IMR-90 (cell line): ENCODE results near the gene PXK. TPM values are rescaled to one million over a fixed set of nuclear protein-coding genes. Genes with fewer than 3 reads are reported as not detected.
A peak's percentile ranks its signal among the peaks of the same experiment; 100 is the strongest.

Experiments used
- ATAC-seq: fragments of 200-7000 bp; cut with Tn5 transposase; 2 replicates; pipeline ENCODE4 v1.9.1; 2020; ENCODE audit warnings: low read depth, mild to moderate bottlenecking, moderate library complexity
- BruUV-seq: library from RNA; stranded (reverse); fragments of 400-500 nt; replicated peaks from 2 replicates; lab custom pipeline; 2021; lab: Mats Ljungman, UMichigan
- CTCF ChIA-PET: fragments of 300-600 bp; formaldehyde crosslinking; extraction: SDS; loops from one replicate; lab custom pipeline; 2021; ENCODE audit warnings: antibody characterized with exemption; lab: Yijun Ruan, JAX
- POLR2A ChIA-PET: fragments of 300-600 bp; sonication (Branson Sonifier 250); formaldehyde crosslinking; loops from one replicate; lab custom pipeline; 2022; ENCODE audit warnings: antibody characterized with exemption; ENCODE audit not compliant: unreplicated experiment; lab: Charles Lee
- DNase-seq: peaks from one replicate; pipeline ENCODE4 v3.0.0; 2013
- H2AFZ ChIP-seq: replicated peaks from 2 replicates; pipeline ENCODE3; 2013; ENCODE audit warnings: low read length, mild to moderate bottlenecking; ENCODE audit not compliant: poor library complexity
- H2AK5ac ChIP-seq: 2 replicates; pipeline ENCODE4 v1.6.1; 2013; ENCODE audit warnings: low read depth, low read length, inconsistent platforms
- H2AK9ac ChIP-seq: replicated peaks from 2 replicates; pipeline ENCODE3; 2013; ENCODE audit warnings: mild to moderate bottlenecking, low read depth, low read length, moderate library complexity; ENCODE audit not compliant: poor library complexity
- H2BK120ac ChIP-seq: 2 replicates; pipeline ENCODE4 v1.6.1; 2013; ENCODE audit warnings: low read depth, low read length, inconsistent platforms
- H2BK15ac ChIP-seq: 3 replicates; pipeline ENCODE4 v1.6.1; 2013; ENCODE audit warnings: low read depth, low read length, inconsistent platforms
- H2BK20ac ChIP-seq: 2 replicates; pipeline ENCODE4 v1.6.1; 2013; ENCODE audit warnings: low read depth, mild to moderate bottlenecking, inconsistent platforms, low read length, moderate library complexity
- H2BK5ac ChIP-seq: 2 replicates; pipeline ENCODE4 v1.6.1; 2013; ENCODE audit warnings: mild to moderate bottlenecking, low read depth, low read length, inconsistent platforms; ENCODE audit not compliant: poor library complexity, severe bottlenecking
- H3K14ac ChIP-seq: replicated peaks from 2 replicates; pipeline ENCODE4 v1.6.1; 2013; ENCODE audit warnings: low read depth, low read length, inconsistent platforms
- H3K18ac ChIP-seq: 2 replicates; pipeline ENCODE4 v1.6.1; 2013; ENCODE audit warnings: low read depth, low read length, control low read depth
- H3K23ac ChIP-seq: 2 replicates; pipeline ENCODE4 v1.6.1; 2013; ENCODE audit warnings: low read depth, low read length, inconsistent platforms
- H3K27ac ChIP-seq: 2 replicates; pipeline ENCODE4 v1.5.1; 2013; ENCODE audit warnings: mild to moderate bottlenecking, control low read depth, low read length; ENCODE audit not compliant: insufficient read depth
- H3K27me3 ChIP-seq: 2 replicates; pipeline ENCODE4 v1.6.1; 2013; ENCODE audit warnings: low read length; ENCODE audit not compliant: control insufficient read depth, insufficient read depth
- H3K36me3 ChIP-seq: 2 replicates; pipeline ENCODE4 v1.6.1; 2013; ENCODE audit warnings: low read length, mixed read lengths; ENCODE audit not compliant: control insufficient read depth, insufficient read depth
- H3K4ac ChIP-seq: 2 replicates; pipeline ENCODE4 v1.6.1; 2013; ENCODE audit warnings: low read depth, low read length, inconsistent platforms
- H3K4me1 ChIP-seq: 2 replicates; pipeline ENCODE4 v1.6.1; 2013; ENCODE audit warnings: low read length, mixed read lengths; ENCODE audit not compliant: control insufficient read depth, insufficient read depth
- H3K4me2 ChIP-seq: 2 replicates; pipeline ENCODE4 v1.6.1; 2013; ENCODE audit warnings: low read depth, mild to moderate bottlenecking, control low read depth, low read length, moderate library complexity
- H3K4me3 ChIP-seq: 2 replicates; pipeline ENCODE4 v1.5.1; 2013; ENCODE audit warnings: low read depth, mild to moderate bottlenecking, control low read depth, low read length, moderate library complexity; ENCODE audit not compliant: insufficient read depth
- H3K56ac ChIP-seq: 2 replicates; pipeline ENCODE4 v1.6.1; 2013; ENCODE audit warnings: low read length, inconsistent platforms; ENCODE audit not compliant: insufficient read depth; ENCODE audit errors: extremely low read depth
- H3K79me1 ChIP-seq, 2 experiments: 2 replicates each; pipeline ENCODE4 v1.6.1; 2013; ENCODE audit warnings: low read length in 2 of 2, inconsistent platforms in 1 of 2, low read depth in 1 of 2
- H3K9ac ChIP-seq: 2 replicates; pipeline ENCODE4 v1.6.1; 2013; ENCODE audit warnings: low read depth, low read length, control low read depth
- H3K9me1 ChIP-seq: 2 replicates; pipeline ENCODE4 v1.6.1; 2013; ENCODE audit warnings: low read length, inconsistent platforms; ENCODE audit not compliant: insufficient read depth
- H3K9me3 ChIP-seq: 2 replicates; pipeline ENCODE4 v1.6.1; 2013; ENCODE audit warnings: low read length; ENCODE audit not compliant: control insufficient read depth, insufficient read depth
- H4K20me1 ChIP-seq: 2 replicates; pipeline ENCODE4 v1.6.1; 2013; ENCODE audit warnings: low read length, inconsistent platforms; ENCODE audit not compliant: insufficient read depth
- H4K5ac ChIP-seq: 2 replicates; pipeline ENCODE4 v1.6.1; 2013; ENCODE audit warnings: mild to moderate bottlenecking, low read depth, low read length, control low read depth
- H4K8ac ChIP-seq, 2 experiments: 2 replicates each; pipeline ENCODE4 v1.6.1; 2013; ENCODE audit warnings: low read depth in 2 of 2, low read length in 2 of 2, control low read depth in 1 of 2, inconsistent platforms in 1 of 2
- H4K91ac ChIP-seq: 2 replicates; pipeline ENCODE4 v1.6.1; 2013; ENCODE audit warnings: low read depth, low read length, inconsistent platforms; ENCODE audit not compliant: insufficient read depth
- BHLHE40 ChIP-seq: fragments of 150-350 bp; IDR thresholded peaks from 2 replicates; pipeline ENCODE4 v1.6.1; 2016; ENCODE audit warnings: mild to moderate bottlenecking, low read depth, low read length
- CEBPB ChIP-seq: IDR thresholded peaks from 2 replicates; pipeline ENCODE4 v1.6.1; 2012; ENCODE audit warnings: low read depth, low read length, improper control_type of control experiment
- CHD1 ChIP-seq: IDR thresholded peaks from 2 replicates; pipeline ENCODE4 v1.6.1; 2012; ENCODE audit warnings: low read depth, low read length, improper control_type of control experiment
- CTCF ChIP-seq: conservative IDR thresholded peaks from 2 replicates; pipeline ENCODE4 v1.5.1; 2012; ENCODE audit warnings: mild to moderate bottlenecking, low read depth, low read length, improper control_type of control experiment
- FOS ChIP-seq: fragments of 150-350 bp; IDR thresholded peaks from 2 replicates; pipeline ENCODE4 v1.6.1; 2016; ENCODE audit warnings: low read depth, low read length
- MAFK ChIP-seq: IDR thresholded peaks from 2 replicates; pipeline ENCODE4 v1.6.1; 2012; ENCODE audit warnings: low read depth, low read length, improper control_type of control experiment
- MXI1 ChIP-seq: IDR thresholded peaks from 2 replicates; pipeline ENCODE4 v1.6.1; 2012; ENCODE audit warnings: low read depth, mild to moderate bottlenecking, low read length, moderate library complexity, borderline replicate concordance
- RFX5 ChIP-seq: IDR thresholded peaks from 2 replicates; pipeline ENCODE4 v1.8.0; 2012; ENCODE audit warnings: low read depth, mild to moderate bottlenecking, low read length, moderate library complexity
- WGBS, 2 experiments: methylation state at CpG; one replicate each; pipeline versions ENCODE4 v1.1.5 to v1.1.7; 2013; ENCODE audit warnings: missing lambda C conversion rate in 2 of 2; ENCODE audit not compliant: insufficient read length in 1 of 2; ENCODE audit errors: extremely low coverage in 2 of 2; 5-methylcytosine and 5-hydroxymethylcytosine counted together
- dilution Hi-C: fragments of 300-500 bp; cut with HindIII; formaldehyde crosslinking; loops from one replicate; pipeline ENCODE4 v1.14.3; 2018; ENCODE audit warnings: low sequenced_read_pairs; ENCODE audit not compliant: unreplicated experiment
- in situ Hi-C: fragments of 300-500 bp; cut with MboI; formaldehyde crosslinking; loops from 3 replicates; pipeline ENCODE4 v1.14.3; 2019; ENCODE audit warnings: low sequenced_read_pairs, inconsistent platforms, mixed read lengths
- intact Hi-C: fragments of 100-400 bp; cut with micrococcal nuclease; formaldehyde crosslinking; loops from 2 replicates; pipeline ENCODE4 v1.10.0; 2022
- polyA plus RNA-seq, 3 experiments: library from polyadenylated mRNA; depleted of rRNA; stranded (reverse); fragments of >200 nt; gene quantifications; 2 replicates each; pipeline ENCODE4 v1.2.3, GENCODE V29; 2012; ENCODE audit warnings: low replicate concordance in 1 of 3
- total RNA-seq: library from RNA; depleted of rRNA; stranded (reverse); fragments of >200 nt; gene quantifications from 2 replicates; pipeline ENCODE4 v1.2.3, GENCODE V29; 2012

The PXK gene
- total and polyA plus RNA-seq, 2 of the 4 experiments (the other 2 are of a cell fraction) = 14.3 to 17.7 TPM

GRCh38 chr3:58424613-58425012, 91.9 kb downstream of the PXK start:
- Histone ChIP-seq H2BK120ac (no peak overlapping the region), H3K14ac (no peak overlapping the region), H3K18ac (no peak overlapping the region), H3K27me3 (no peaks in the 10 kb centered on the region), H3K9me1 (peaks cover 3% of the 10 kb centered on the region; the same call in 1 of the 2 replicates), H3K4me3 (no peak overlapping the region), H4K8ac (no peak overlapping the region), H2BK5ac (no peak overlapping the region), H3K79me1 (peaks cover 0 to 12% of the 10 kb centered on the region in 2 experiments; a peak in 3 of 4 replicates), H3K27ac (0 out of 2 replicates have a peak overlapping the region, but pooled peaks have one; percentile 13), H3K4me2 (no peak overlapping the region), H2AK9ac (no peak overlapping the region), H4K5ac (no peak overlapping the region), H3K4me1 (peaks cover 4% of the 10 kb centered on the region), H2BK20ac (no peak overlapping the region), H3K56ac (no peak overlapping the region), H2BK15ac (no peak overlapping the region), H4K20me1 (no peaks in the 10 kb centered on the region), H3K9me3 (no peaks in the 10 kb centered on the region), H2AK5ac (no peak overlapping the region), H2AFZ (no peak overlapping the region), H3K23ac (no peak overlapping the region), H3K4ac (no peak overlapping the region), H3K36me3 (peaks cover 62% of the 10 kb centered on the region), H3K9ac (no peak overlapping the region), H4K91ac (no peak overlapping the region)
- no TSS peak for BruUV-seq
- ATAC-seq (no peak), DNase-seq (no peak)
- in situ Hi-C loops (loop anchor here (25.0 kb wide), 1 partner anchor 237 kb away; no protein-coding TSS in a partner anchor), intact Hi-C loops (no loop called here), dilution Hi-C loops (no loop called here)
- TF ChIP-seq FOS = no peak
- no peak for TF ChIP-seq BHLHE40
- TF ChIP-seq CEBPB = no peak
- no peak for TF ChIP-seq MAFK
- TF ChIP-seq CHD1 = no peak
- no peak for TF ChIP-seq RFX5
- TF ChIP-seq CTCF = no peak
- no peak for TF ChIP-seq MXI1
- ChIA-PET POLR2A (no interaction called here), CTCF (interaction anchor here (0.6 kb wide), 2 partner anchors 42 to 92 kb away, joined by 3 to 4 read pairs; partner anchors contain the start of gene PXK)
- 100% methylated on average over 3 of the region's 8 CpGs; no CpG with 5 or more reads in 1 of the 2 experiments for WGBS, 2 experiments
